GM21825 (cell line): ENCODE data around the gene MAP4K3.

Experiments
- ATAC-seq: cut with Tn5 transposase; IDR thresholded peaks from one replicate; pipeline ENCODE4 v1.9.1; 2021; ENCODE audit warnings: mild to moderate bottlenecking, moderate library complexity; ENCODE audit not compliant: unreplicated experiment

Gene MAP4K3

GRCh38 chr2:39447266-39448168, 10.4 kb upstream of the MAP4K3 start:
- ATAC-seq: no peak

GRCh38 chr2:39445934-39446333, 8.8 kb upstream of the MAP4K3 start:
- ATAC-seq: no peak

GRCh38 chr2:39443009-39443408, 5.9 kb upstream of the MAP4K3 start:
- no peak for ATAC-seq

GRCh38 chr2:39437522-39438296, 624 bp upstream of the MAP4K3 start:
- ATAC-seq: peak; percentile 44

- no peak for ATAC-seq
These were observed 1.1 kb downstream of the MAP4K3 start for GRCh38 chr2:39435741-39436591.

- ATAC-seq: no peak
These were observed 1.9 kb downstream of the MAP4K3 start for GRCh38 chr2:39435234-39435633.

GRCh38 chr2:39434233-39434897, 2.7 kb downstream of the MAP4K3 start:
- no peak for ATAC-seq

GRCh38 chr2:39433586-39434195, 3.4 kb downstream of the MAP4K3 start:
- ATAC-seq: no peak

- no peak for ATAC-seq
These were observed 4.4 kb downstream of the MAP4K3 start for GRCh38 chr2:39432701-39433100.

- ATAC-seq: no peak
These were observed 5.3 kb downstream of the MAP4K3 start for GRCh38 chr2:39431592-39432316.

GRCh38 chr2:39429746-39430145, 7.3 kb downstream of the MAP4K3 start:
- no peak for ATAC-seq

- ATAC-seq: no peak
These were observed 12.1 kb downstream of the MAP4K3 start for GRCh38 chr2:39424951-39425350.

- ATAC-seq: no peak
These were observed 14.4 kb downstream of the MAP4K3 start for GRCh38 chr2:39422700-39423099.

DNA sequence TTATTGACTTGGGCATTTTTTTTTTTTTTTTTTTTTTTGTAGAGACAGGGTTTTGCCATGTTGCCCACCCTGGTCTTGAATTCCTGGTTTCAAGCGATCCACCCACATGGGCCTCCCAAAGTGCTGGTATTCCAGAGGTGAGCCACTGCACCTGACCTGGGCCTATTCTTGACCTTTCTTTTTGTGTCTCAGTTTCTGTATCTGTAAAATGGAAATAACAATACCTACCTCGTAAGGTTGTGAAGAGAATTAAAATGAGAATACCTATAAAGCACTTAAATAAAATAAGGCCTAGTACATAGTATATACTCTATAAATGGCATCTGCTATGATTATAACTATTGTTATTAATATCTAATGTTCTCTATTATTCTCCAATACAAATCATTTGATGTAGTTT, 15.7 kb downstream of the MAP4K3 start:
- no peak for ATAC-seq

GRCh38 chr2:39419282-39420223, 17.5 kb downstream of the MAP4K3 start:
- ATAC-seq: no peak

- no peak for ATAC-seq
These were observed 18.6 kb downstream of the MAP4K3 start for GRCh38 chr2:39418491-39418890.

DNA sequence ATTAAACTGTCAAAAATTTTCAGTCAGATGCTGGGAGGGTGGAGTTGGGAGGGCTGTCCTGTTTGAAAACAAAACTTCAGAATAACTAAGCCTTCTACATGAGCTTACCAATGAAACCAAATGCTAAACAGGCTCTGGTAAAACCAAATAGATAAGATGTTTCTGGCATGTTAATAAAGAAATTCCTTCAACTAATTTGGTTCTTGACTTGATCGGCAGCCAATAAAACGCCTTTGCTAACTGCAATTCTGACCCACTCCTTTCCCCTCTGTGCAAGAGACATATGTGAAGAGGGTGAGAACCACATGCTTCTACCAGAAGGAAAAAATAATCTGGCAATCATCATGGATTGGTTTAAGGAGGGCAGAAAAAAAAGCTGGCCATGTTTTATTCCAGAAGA, 20.9 kb downstream of the MAP4K3 start:
- ATAC-seq: no peak

GRCh38 chr2:39413063-39413737, 23.9 kb downstream of the MAP4K3 start:
- no peak for ATAC-seq
